Mesenchymal stem cell (in vitro differentiated cells and primary cell): Measurements from ENCODE around the gene RPS2.

Experiments used
- DNase-seq: peaks from one replicate; pipeline ENCODE4 v3.0.0-alpha.2; 2013
- H2AFZ ChIP-seq: one replicate; pipeline ENCODE4 v1.6.1; 2013; ENCODE audit warnings: low read depth, mild to moderate bottlenecking, control low read depth, inconsistent platforms, low read length, moderate library complexity
- H2AK5ac ChIP-seq: 2 replicates; pipeline ENCODE4 v1.6.1; 2013; ENCODE audit warnings: low read length, moderate library complexity, mild to moderate bottlenecking, inconsistent platforms; ENCODE audit not compliant: severe bottlenecking
- H2BK120ac ChIP-seq: one replicate; pipeline ENCODE4 v1.6.1; 2013; ENCODE audit warnings: low read depth, mild to moderate bottlenecking, inconsistent platforms, low read length, moderate library complexity
- H2BK12ac ChIP-seq, 2 experiments: one replicate each; pipeline ENCODE4 v1.6.1; 2013; ENCODE audit warnings: inconsistent platforms in 2 of 2, low read length in 2 of 2, mild to moderate bottlenecking in 2 of 2, moderate library complexity in 2 of 2, control low read depth in 1 of 2
- H2BK15ac ChIP-seq: one replicate; pipeline ENCODE4 v1.6.1; 2013; ENCODE audit warnings: mild to moderate bottlenecking, low read depth, inconsistent platforms; ENCODE audit not compliant: poor library complexity, severe bottlenecking
- H2BK5ac ChIP-seq: 2 replicates; pipeline ENCODE4 v1.6.1; 2013; ENCODE audit warnings: low read depth, mild to moderate bottlenecking, low read length, control low read depth, inconsistent platforms; ENCODE audit not compliant: poor library complexity, severe bottlenecking
- H3K14ac ChIP-seq, 2 experiments: one replicate each; pipeline ENCODE4 v1.6.1; 2013; ENCODE audit warnings: inconsistent platforms in 2 of 2, low read length in 2 of 2, control low read depth in 1 of 2, mild to moderate bottlenecking in 1 of 2, moderate library complexity in 1 of 2
- H3K18ac ChIP-seq, 2 experiments: one replicate each; pipeline ENCODE4 v1.6.1; 2013; ENCODE audit warnings: inconsistent platforms in 2 of 2, low read length in 2 of 2, control low read depth in 1 of 2, low read depth in 1 of 2, mild to moderate bottlenecking in 1 of 2
- H3K23ac ChIP-seq, 2 experiments: one replicate each; pipeline ENCODE4 v1.6.1; 2013; ENCODE audit warnings: inconsistent platforms in 2 of 2, low read length in 2 of 2, mild to moderate bottlenecking in 2 of 2, moderate library complexity in 2 of 2, control low read depth in 1 of 2
- H3K27ac ChIP-seq: 2 replicates; pipeline ENCODE4 v1.5.1; 2013; ENCODE audit warnings: mild to moderate bottlenecking, moderate library complexity, low read length, control low read depth, inconsistent platforms; ENCODE audit not compliant: poor library complexity, severe bottlenecking
- H3K27me3 ChIP-seq, 2 experiments: 2 replicates each; pipeline versions ENCODE4 v1.6.1 to v1.7.0; 2013; ENCODE audit warnings: low read length in 2 of 2, mild to moderate bottlenecking in 2 of 2, moderate library complexity in 2 of 2, control low read depth in 1 of 2, inconsistent platforms in 1 of 2; ENCODE audit not compliant: control insufficient read depth in 1 of 2, insufficient read depth in 1 of 2
- H3K36me3 ChIP-seq, 2 experiments: 2 replicates each; pipeline versions ENCODE4 v1.6.1 to v1.7.0; 2013; ENCODE audit warnings: low read length in 2 of 2, control low read depth in 1 of 2, inconsistent platforms in 1 of 2, low read depth in 1 of 2, mild to moderate bottlenecking in 1 of 2; ENCODE audit not compliant: insufficient read depth in 2 of 2, control insufficient read depth in 1 of 2
- H3K4ac ChIP-seq, 2 experiments: one replicate each; pipeline ENCODE4 v1.6.1; 2013; ENCODE audit warnings: inconsistent platforms in 2 of 2, low read length in 2 of 2, mild to moderate bottlenecking in 2 of 2, moderate library complexity in 2 of 2, control low read depth in 1 of 2, low read depth in 1 of 2
- H3K4me1 ChIP-seq: 2 replicates; pipeline ENCODE4 v1.6.1; 2013; ENCODE audit warnings: low read depth, low read length, control low read depth; ENCODE audit not compliant: control insufficient read depth, insufficient read depth
- H3K4me2 ChIP-seq: 2 replicates; pipeline ENCODE4 v1.6.1; 2013; ENCODE audit warnings: low read length, mild to moderate bottlenecking, inconsistent platforms; ENCODE audit not compliant: poor library complexity, severe bottlenecking
- H3K4me3 ChIP-seq, 2 experiments: 2 replicates each; pipeline versions ENCODE4 v1.5.1 to v1.7.0; 2013; ENCODE audit warnings: low read length in 2 of 2, mild to moderate bottlenecking in 2 of 2, control low read depth in 1 of 2, low read depth in 1 of 2; ENCODE audit not compliant: insufficient read depth in 1 of 2
- H3K79me1 ChIP-seq: replicated peaks from 2 replicates; pipeline ENCODE4 v1.6.1; 2013; ENCODE audit warnings: mild to moderate bottlenecking, control low read depth, low read length, inconsistent platforms; ENCODE audit not compliant: poor library complexity, severe bottlenecking
- H3K9ac ChIP-seq: 2 replicates; pipeline ENCODE4 v1.7.0; 2013; ENCODE audit warnings: mild to moderate bottlenecking, low read length, moderate library complexity
- H3K9me3 ChIP-seq: 2 replicates; pipeline ENCODE4 v1.7.0; 2013; ENCODE audit warnings: mild to moderate bottlenecking, low read length; ENCODE audit not compliant: control insufficient read depth
- H4K8ac ChIP-seq: one replicate; pipeline ENCODE4 v1.6.1; 2013; ENCODE audit warnings: inconsistent platforms, mild to moderate bottlenecking, low read length, moderate library complexity
- H4K91ac ChIP-seq: one replicate; pipeline ENCODE4 v1.6.1; 2013; ENCODE audit warnings: mild to moderate bottlenecking, low read length, inconsistent platforms
- WGBS: methylation state at CpG from one replicate; pipeline ENCODE4 v1.1.7; 2013; ENCODE audit warnings: mixed read lengths; 5-methylcytosine and 5-hydroxymethylcytosine counted together

RPS2 gene

GRCh38 chr16:1971796-1972489 lies 7.3 kb upstream of the RPS2 start, which contains the start of gene TBL3:
Gene TBL3 (plus strand): TSS chr16:1972053. CDS start chr16:1972165, 112 bp downstream.
- H3K79me1 ChIP-seq = peaks cover 29% of the 10 kb centered on the region
- H2BK15ac ChIP-seq = peak within 1 kb of the TSS; percentile 6
- H3K14ac ChIP-seq = peak within 1 kb of the TSS in 1 of 2 experiments; percentile 44
- H3K9ac ChIP-seq = peak within 1 kb of the TSS; percentile 93
- H3K27ac ChIP-seq = peak within 1 kb of the TSS; percentile 86
- no peaks in the 10 kb centered on the region for H3K9me3 ChIP-seq
- peak within 1 kb of the TSS in 1 of 2 experiments; percentile 49 for H3K23ac ChIP-seq
- peak within 1 kb of the TSS; percentile 75 for H4K91ac ChIP-seq
- H2AFZ ChIP-seq = peak within 1 kb of the TSS; percentile 84
- H2BK5ac ChIP-seq = no peak within 1 kb of the TSS
- no peak within 1 kb of the TSS for H2BK12ac ChIP-seq
- WGBS = under 1% methylated on average over 70 of the region's 78 CpGs
- H2BK120ac ChIP-seq = no peak within 1 kb of the TSS
- H3K4me1 ChIP-seq = peaks cover 23% of the 10 kb centered on the region
- H4K8ac ChIP-seq = peak within 1 kb of the TSS; percentile 95
- H3K4me2 ChIP-seq = peak within 1 kb of the TSS; percentile 74
- peak within 1 kb of the TSS; percentile 81 to 90 for H3K18ac ChIP-seq
- peak within 1 kb of the TSS; percentile 41 to 92 for H3K4ac ChIP-seq
- peak within 1 kb of the TSS; percentile 91 to 97 for H3K4me3 ChIP-seq
- no peaks in the 10 kb centered on the region for H3K27me3 ChIP-seq
- peak within 1 kb of the TSS; percentile 3 for H2AK5ac ChIP-seq
- H3K36me3 ChIP-seq = peaks cover 28 to 38% of the 10 kb centered on the region in 2 experiments
- DNase-seq = peak; percentile 94

DNA sequence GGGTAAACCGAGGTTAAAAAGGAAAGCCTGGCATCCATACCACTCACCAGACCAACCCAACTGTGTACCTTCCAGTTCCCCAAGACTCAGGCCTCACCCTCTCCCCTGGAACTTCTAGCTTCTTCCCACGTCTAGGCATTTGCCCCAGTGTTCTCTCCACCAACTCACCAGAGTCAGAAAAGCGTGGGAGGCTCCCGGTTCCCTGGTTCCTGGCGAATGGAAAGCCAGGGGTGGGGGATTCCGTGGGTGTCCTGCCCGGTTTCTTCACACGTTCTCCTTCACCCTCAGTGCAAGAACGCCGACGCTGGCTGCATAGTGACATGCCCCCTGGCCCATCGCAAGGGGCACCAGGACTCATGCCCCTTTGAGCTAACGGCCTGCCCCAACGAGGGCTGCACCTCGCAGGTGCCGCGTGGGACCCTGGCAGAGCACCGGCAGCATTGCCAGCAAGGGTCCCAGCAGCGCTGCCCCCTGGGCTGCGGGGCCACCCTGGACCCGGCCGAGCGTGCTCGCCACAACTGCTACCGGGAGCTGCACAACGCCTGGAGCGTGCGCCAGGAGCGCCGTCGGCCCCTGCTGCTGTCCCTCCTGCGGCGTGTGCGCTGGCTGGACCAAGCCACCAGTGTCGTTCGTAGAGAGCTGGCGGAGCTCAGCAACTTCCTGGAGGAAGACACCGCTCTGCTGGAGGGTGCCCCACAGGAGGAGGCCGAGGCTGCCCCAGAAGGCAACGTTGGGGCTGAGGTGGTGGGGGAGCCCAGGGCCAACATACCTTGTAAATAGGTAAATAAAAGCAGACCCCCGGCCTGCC lies 3.7 kb upstream of the RPS2 start:
- 93% methylated on average over 41 of the region's 41 CpGs for WGBS
- no peak overlapping the region for H2AK5ac ChIP-seq
- no peak overlapping the region for H3K27ac ChIP-seq
- no peak overlapping the region for H4K8ac ChIP-seq
- H3K9me3 ChIP-seq = peaks cover 4% of the 10 kb centered on the region
- no peak overlapping the region for H2BK120ac ChIP-seq
- no peaks in the 10 kb centered on the region for H3K27me3 ChIP-seq
- no peak overlapping the region for H3K4me2 ChIP-seq
- DNase-seq = no peak
- H2BK15ac ChIP-seq = no peak overlapping the region
- H3K14ac ChIP-seq = no peak overlapping the region
- H2BK5ac ChIP-seq = no peak overlapping the region
- H3K4me1 ChIP-seq = peaks cover 21% of the 10 kb centered on the region
- no peak overlapping the region for H3K9ac ChIP-seq
- no peak overlapping the region for H3K23ac ChIP-seq
- H3K36me3 ChIP-seq = peaks cover 8 to 11% of the 10 kb centered on the region in 2 experiments
- H3K18ac ChIP-seq = no peak overlapping the region
- peak overlapping the region in 1 of 2 experiments; percentile 46 for H3K4ac ChIP-seq
- no peak overlapping the region for H3K4me3 ChIP-seq
- no peak overlapping the region for H2AFZ ChIP-seq
- no peak overlapping the region for H4K91ac ChIP-seq
- H2BK12ac ChIP-seq = no peak overlapping the region
- peaks cover 12% of the 10 kb centered on the region for H3K79me1 ChIP-seq

DNA sequence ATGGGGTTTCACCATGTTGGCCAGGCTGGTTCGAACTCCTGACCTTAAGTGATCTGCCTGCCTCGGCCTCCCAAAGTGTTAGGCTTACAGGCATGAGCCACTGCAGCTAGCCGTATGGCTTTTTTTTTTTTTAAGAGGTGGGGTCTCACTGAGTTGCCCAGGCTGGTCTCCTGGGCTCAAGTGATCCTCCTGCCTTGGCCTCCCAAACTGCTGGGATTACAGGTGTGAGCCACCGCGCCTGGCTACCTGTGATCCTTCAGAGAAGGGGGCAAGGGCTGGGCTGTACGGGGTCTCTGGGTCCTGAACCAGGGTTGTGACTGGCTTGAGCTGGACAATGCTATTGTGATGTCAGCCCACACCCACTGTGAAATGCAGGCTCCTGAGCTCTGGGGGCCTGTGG lies 1.8 kb upstream of the RPS2 start, which contains the start of gene RNF151:
Gene RNF151, plus strand, starts transcription at position 397 of the 400 bp plus-strand sequence. CDS start 26 bp downstream, outside the sequence.
- no peak within 1 kb of the TSS for H4K91ac ChIP-seq
- H3K9ac ChIP-seq = peak within 1 kb of the TSS; percentile 97
- H3K4me2 ChIP-seq = peak within 1 kb of the TSS; percentile 92
- peak within 1 kb of the TSS in 1 of 2 experiments; percentile 20 for H3K4ac ChIP-seq
- no peak within 1 kb of the TSS for H2AFZ ChIP-seq
- H2BK12ac ChIP-seq = peak within 1 kb of the TSS in 1 of 2 experiments; percentile 12
- H3K27ac ChIP-seq = no peak within 1 kb of the TSS
- no peak within 1 kb of the TSS for H3K23ac ChIP-seq
- H2BK5ac ChIP-seq = no peak within 1 kb of the TSS
- peaks cover 27% of the 10 kb centered on the region for H3K4me1 ChIP-seq
- no peak within 1 kb of the TSS for H2BK15ac ChIP-seq
- H2AK5ac ChIP-seq = peak within 1 kb of the TSS; percentile 53
- peaks cover 4% of the 10 kb centered on the region for H3K9me3 ChIP-seq
- DNase-seq = no peak
- H3K79me1 ChIP-seq = peaks cover 10% of the 10 kb centered on the region
- H2BK120ac ChIP-seq = no peak within 1 kb of the TSS
- H3K18ac ChIP-seq = no peak within 1 kb of the TSS
- no peak within 1 kb of the TSS for H4K8ac ChIP-seq
- 98% methylated on average over 6 of the region's 6 CpGs for WGBS
- no peak within 1 kb of the TSS for H3K14ac ChIP-seq
- peaks cover 26 to 28% of the 10 kb centered on the region in 2 experiments for H3K36me3 ChIP-seq
- H3K27me3 ChIP-seq = no peaks in the 10 kb centered on the region
- H3K4me3 ChIP-seq = peak within 1 kb of the TSS in 1 of 2 experiments; percentile 91
